Breast epithelium (tissue), 4 donors: Measurements from ENCODE around the gene NUP210. TPM values are rescaled to one million over a fixed set of nuclear protein-coding genes. Genes with fewer than 3 reads are reported as not detected.

Experiments
- DNase-seq, 2 donors: peaks; one replicate each; pipeline ENCODE4 v3.0.0-alpha.2; 2019; ENCODE audit warnings: low spot score in 2 of 2
- H3K27ac ChIP-seq, 2 donors: fragments of 200-600 bp; sonication (generic) in 1 of 2; one replicate each; pipeline ENCODE4 v1.5.1; 2016 to 2019; ENCODE audit warnings: mild to moderate bottlenecking in 1 of 2
- H3K27me3 ChIP-seq, 2 donors: fragments of 200-600 bp; sonication (generic) in 1 of 2; one replicate each; pipeline versions ENCODE4 v1.5.1 to v1.6.0; 2017 to 2019; ENCODE audit warnings: control low read depth in 1 of 2, mild to moderate bottlenecking in 1 of 2
- H3K36me3 ChIP-seq: fragments of 200-600 bp; one replicate; pipeline ENCODE4 v1.5.1; 2019
- H3K4me1 ChIP-seq, 2 donors: fragments of 200-600 bp; sonication (generic); one replicate each; pipeline ENCODE4 v1.5.1; 2016 to 2019; ENCODE audit warnings: control low read depth in 1 of 2
- H3K4me3 ChIP-seq, 3 donors: fragments of 200-600 bp; sonication (generic); 1 replicate in 2 of 3; 2 replicates in 1 of 3; pipeline ENCODE4 v1.5.1; 2016 to 2019; ENCODE audit warnings: mild to moderate bottlenecking in 3 of 3, moderate library complexity in 2 of 3
- H3K9me3 ChIP-seq, 2 donors: fragments of 200-600 bp; sonication (generic) in 1 of 2; one replicate each; pipeline ENCODE4 v1.5.1; 2016 to 2019; ENCODE audit warnings: control low read depth in 1 of 2
- POLR2A ChIP-seq: fragments of 450-650 bp; IDR thresholded peaks from one replicate; pipeline ENCODE4 v1.6.1; 2016; ENCODE audit warnings: antibody characterized with exemption, mild to moderate bottlenecking, moderate library complexity
- POLR2AphosphoS5 ChIP-seq, 3 donors: sonication (generic); formaldehyde crosslinking; IDR thresholded peaks; one replicate each; pipeline ENCODE4 v1.6.1; 2017; ENCODE audit warnings: antibody characterized with exemption in 3 of 3
- intact Hi-C: fragments of 100-400 bp; cut with DNase I; formaldehyde crosslinking; loops from one replicate; pipeline ENCODE4 v1.15.1; 2023; ENCODE audit warnings: low total_unique reads
- total RNA-seq, 3 donors: library from RNA; depleted of rRNA; stranded (reverse); fragments of >200 nt; gene quantifications; one replicate each; pipeline ENCODE4 v1.1.0, GENCODE V29; 2016
- TF ChIP-seq, protein P1 (sequence below), 3 donors: fragments of 450-650 bp; IDR thresholded peaks; one replicate each; pipeline ENCODE4 v1.5.1; 2016 to 2017; ENCODE audit warnings: antibody characterized with exemption in 3 of 3, mild to moderate bottlenecking in 3 of 3, moderate library complexity in 3 of 3

Gene NUP210
- total RNA-seq, 3 donors from 2014 or later, result 2.2 to 15.2 (median 14.7) TPM

DNA sequence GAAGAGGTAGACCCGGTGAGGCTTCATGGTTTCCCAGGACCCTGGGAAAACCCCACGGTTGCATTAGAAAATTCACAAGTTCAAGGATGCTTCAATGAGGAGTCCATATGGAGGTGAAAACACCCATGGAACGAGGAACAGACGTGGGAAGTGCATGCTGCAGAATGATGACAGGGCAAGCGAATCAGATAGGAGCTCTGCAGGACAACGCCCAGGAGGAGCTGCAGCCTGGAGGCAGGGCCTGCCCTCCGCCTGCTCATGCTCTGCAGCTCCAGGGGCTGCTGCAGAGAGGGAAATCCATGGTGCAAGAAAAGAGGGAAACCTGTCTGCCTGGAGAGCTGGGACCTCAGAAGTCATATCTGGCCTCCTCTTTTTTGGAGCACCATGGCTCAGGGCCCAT lies 61.5 kb downstream of the NUP210 start:
- no peak overlapping the region for H3K4me3 ChIP-seq
- intact Hi-C loops, result no loop called here
- no peak overlapping the region for H3K27ac ChIP-seq
- H3K27me3 ChIP-seq, result no peaks in the 10 kb centered on the region
- DNase-seq, result no peak
- H3K4me1 ChIP-seq, result no peaks in the 10 kb centered on the region
- no peaks in the 10 kb centered on the region for H3K36me3 ChIP-seq
- H3K9me3 ChIP-seq, result no peaks in the 10 kb centered on the region
- TF ChIP-seq POLR2AphosphoS5 (IDR thresholded peaks at IDR 0.05) (no peak), POLR2A (no peak)
- TF ChIP-seq, protein P1, sequence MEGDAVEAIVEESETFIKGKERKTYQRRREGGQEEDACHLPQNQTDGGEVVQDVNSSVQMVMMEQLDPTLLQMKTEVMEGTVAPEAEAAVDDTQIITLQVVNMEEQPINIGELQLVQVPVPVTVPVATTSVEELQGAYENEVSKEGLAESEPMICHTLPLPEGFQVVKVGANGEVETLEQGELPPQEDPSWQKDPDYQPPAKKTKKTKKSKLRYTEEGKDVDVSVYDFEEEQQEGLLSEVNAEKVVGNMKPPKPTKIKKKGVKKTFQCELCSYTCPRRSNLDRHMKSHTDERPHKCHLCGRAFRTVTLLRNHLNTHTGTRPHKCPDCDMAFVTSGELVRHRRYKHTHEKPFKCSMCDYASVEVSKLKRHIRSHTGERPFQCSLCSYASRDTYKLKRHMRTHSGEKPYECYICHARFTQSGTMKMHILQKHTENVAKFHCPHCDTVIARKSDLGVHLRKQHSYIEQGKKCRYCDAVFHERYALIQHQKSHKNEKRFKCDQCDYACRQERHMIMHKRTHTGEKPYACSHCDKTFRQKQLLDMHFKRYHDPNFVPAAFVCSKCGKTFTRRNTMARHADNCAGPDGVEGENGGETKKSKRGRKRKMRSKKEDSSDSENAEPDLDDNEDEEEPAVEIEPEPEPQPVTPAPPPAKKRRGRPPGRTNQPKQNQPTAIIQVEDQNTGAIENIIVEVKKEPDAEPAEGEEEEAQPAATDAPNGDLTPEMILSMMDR (IDR thresholded peaks at IDR 0.05), result no peak

DNA sequence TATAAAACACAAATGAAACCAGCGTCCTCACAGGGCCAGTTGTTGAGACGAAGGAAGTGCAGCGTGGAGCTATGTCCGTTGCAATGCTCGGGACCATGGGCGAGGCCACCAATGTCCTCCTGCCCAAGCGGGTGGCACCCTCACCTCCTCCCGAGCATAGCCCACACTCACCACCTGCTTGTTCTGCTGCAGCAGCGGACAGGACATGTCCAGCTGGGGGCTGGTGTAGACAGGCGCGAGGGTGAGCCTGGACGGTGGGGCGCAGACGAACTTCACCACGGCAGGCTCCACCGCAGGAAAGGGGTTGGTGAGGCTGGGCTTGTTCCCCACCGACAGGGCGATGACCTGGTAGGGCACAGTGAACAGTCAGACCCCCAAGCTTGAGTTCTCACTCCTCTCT lies 62.1 kb downstream of the NUP210 start:
- Histone ChIP-seq H3K4me3 (no peak overlapping the region), H3K27ac (no peak overlapping the region), H3K27me3 (no peaks in the 10 kb centered on the region), H3K36me3 (no peaks in the 10 kb centered on the region), H3K4me1 (no peaks in the 10 kb centered on the region), H3K9me3 (no peaks in the 10 kb centered on the region)
- intact Hi-C loops, result no loop called here
- no peak for DNase-seq
- TF ChIP-seq, protein P1 (IDR thresholded peaks at IDR 0.05), result no peak
- TF ChIP-seq POLR2AphosphoS5 (IDR thresholded peaks at IDR 0.05) (no peak), POLR2A (no peak)

DNA sequence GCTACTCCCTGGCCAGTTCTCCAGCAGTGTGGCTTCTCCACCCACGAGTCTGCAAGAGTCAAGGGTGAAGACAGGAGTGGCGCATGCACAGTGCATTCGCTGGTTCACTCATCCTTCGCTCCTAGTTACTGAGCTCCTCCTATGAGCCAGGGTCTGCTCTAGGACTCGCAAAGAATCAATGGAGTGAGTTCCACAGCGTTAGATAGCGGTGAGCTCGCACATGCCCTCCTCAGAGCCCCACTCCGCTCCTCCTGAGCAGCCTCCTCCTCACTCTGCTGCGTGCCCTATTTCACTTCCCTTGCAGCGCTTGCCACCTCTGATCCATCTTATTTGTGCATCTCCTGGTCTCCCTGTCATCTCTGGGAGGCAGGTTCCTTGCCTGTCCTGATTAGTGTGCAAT lies 63.0 kb downstream of the NUP210 start:
- intact Hi-C loops, result no loop called here
- no peak for DNase-seq
- no peak overlapping the region for H3K4me3 ChIP-seq
- H3K27ac ChIP-seq, result no peak overlapping the region
- no peaks in the 10 kb centered on the region for H3K36me3 ChIP-seq
- TF ChIP-seq, protein P1 (IDR thresholded peaks at IDR 0.05), result no peak
- TF ChIP-seq POLR2AphosphoS5 (IDR thresholded peaks at IDR 0.05), result no peak
- no peak for TF ChIP-seq POLR2A
- no peaks in the 10 kb centered on the region for H3K9me3 ChIP-seq
- no peaks in the 10 kb centered on the region for H3K27me3 ChIP-seq
- H3K4me1 ChIP-seq, result no peaks in the 10 kb centered on the region

DNA sequence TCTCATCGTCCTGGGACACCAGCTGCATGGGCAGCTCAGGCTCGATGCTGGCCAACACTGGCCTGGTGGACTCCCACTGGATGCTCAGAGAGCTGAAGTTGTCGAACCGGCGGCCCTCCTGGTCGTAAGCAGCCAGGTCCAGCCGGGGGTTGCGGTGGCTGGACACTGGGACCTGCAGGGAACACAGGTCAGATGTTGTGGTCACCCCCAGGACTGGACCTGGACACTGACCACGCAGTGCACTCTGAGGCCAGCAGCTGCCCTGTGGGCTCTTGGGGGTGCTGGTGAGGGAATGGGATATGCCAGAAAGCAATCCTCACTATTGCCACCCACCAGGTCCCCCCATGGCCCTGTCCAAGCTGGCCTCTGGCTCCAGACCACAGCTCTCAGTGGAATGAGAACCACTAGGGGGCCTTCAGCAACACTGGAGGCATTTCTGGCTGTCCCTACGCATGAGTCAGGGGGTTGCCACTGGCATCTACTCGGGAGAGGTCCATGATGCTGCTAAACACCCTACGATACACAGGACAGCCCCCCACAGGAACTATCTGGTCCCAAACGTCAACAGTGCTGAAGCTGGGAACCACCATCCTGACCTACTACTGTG lies 66.1 kb downstream of the NUP210 start:
- no peak for TF ChIP-seq POLR2A
- TF ChIP-seq, protein P1 (IDR thresholded peaks at IDR 0.05), result no peak
- TF ChIP-seq POLR2AphosphoS5 (IDR thresholded peaks at IDR 0.05), result no peak
- Histone ChIP-seq H3K27me3 (no peaks in the 10 kb centered on the region), H3K4me3 (no peak overlapping the region), H3K36me3 (no peaks in the 10 kb centered on the region), H3K27ac (no peak overlapping the region), H3K9me3 (no peaks in the 10 kb centered on the region), H3K4me1 (no peaks in the 10 kb centered on the region)
- DNase-seq, result no peak
- intact Hi-C loops, result no loop called here

DNA sequence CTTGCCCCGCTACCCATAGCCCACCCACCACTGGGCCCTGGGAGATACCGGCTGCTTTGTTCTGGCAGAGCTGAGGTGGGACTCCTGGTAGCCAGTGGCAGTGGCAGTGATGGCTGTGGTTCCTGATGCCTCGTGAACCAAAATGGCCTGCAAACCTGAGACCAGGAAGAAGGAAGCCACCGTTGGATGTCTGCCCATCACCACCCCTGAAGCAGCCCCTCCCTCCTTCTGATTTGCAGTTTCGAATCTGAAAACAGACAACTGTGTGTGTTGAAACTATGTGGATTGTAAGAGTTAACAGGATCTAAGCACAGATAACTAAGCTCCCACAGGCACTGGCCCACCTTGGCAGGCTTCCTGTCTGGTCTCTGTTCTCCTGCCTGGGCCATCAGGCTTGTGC lies 66.6 kb downstream of the NUP210 start:
- H3K4me1 ChIP-seq, result no peaks in the 10 kb centered on the region
- no peaks in the 10 kb centered on the region for H3K36me3 ChIP-seq
- intact Hi-C loops, result no loop called here
- no peak for DNase-seq
- no peak for TF ChIP-seq POLR2AphosphoS5 (IDR thresholded peaks at IDR 0.05)
- TF ChIP-seq POLR2A, result no peak
- TF ChIP-seq, protein P1 (IDR thresholded peaks at IDR 0.05), result no peak
- no peaks in the 10 kb centered on the region for H3K9me3 ChIP-seq
- H3K27ac ChIP-seq, result no peak overlapping the region
- H3K27me3 ChIP-seq, result no peaks in the 10 kb centered on the region
- H3K4me3 ChIP-seq, result no peak overlapping the region
